WI38 (cell line): Measurements from ENCODE around the gene SMPDL3B.

Experiments
- H3K4me3 ChIP-seq: 2 replicates; pipeline ENCODE4 v1.5.1; 2011; ENCODE audit warnings: low read depth, mild to moderate bottlenecking, control low read depth, low read length
- CTCF ChIP-seq: IDR thresholded peaks from 2 replicates; pipeline ENCODE4 v1.5.1; 2012; ENCODE audit warnings: low read depth, mild to moderate bottlenecking, control low read depth, low read length

Gene SMPDL3B

GRCh38 chr1:27940870-27941560 lies 6.2 kb downstream of the SMPDL3B start:
- no peak overlapping the region for H3K4me3 ChIP-seq
- TF ChIP-seq CTCF: no peak

- TF ChIP-seq CTCF: no peak
- H3K4me3 ChIP-seq: no peak overlapping the region
Observed at GRCh38 chr1:27941671-27942540, 7.1 kb downstream of the SMPDL3B start.

DNA sequence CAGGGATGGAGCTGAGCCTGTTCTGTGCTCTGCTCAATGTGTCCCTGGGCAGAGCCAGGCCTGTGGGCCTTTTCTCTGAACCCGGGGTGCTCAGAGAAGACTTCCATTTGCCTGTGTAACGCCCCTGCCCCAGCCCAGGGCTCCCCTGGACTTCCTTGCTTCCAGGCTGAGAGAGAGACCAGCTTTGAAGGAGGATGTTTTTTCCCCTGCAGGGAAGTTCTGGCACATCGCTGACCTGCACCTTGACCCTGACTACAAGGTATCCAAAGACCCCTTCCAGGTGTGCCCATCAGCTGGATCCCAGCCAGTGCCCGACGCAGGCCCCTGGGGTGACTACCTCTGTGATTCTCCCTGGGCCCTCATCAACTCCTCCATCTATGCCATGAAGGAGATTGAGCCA lies 10.2 kb downstream of the SMPDL3B start:
- TF ChIP-seq CTCF: no peak
- no peak overlapping the region for H3K4me3 ChIP-seq

DNA sequence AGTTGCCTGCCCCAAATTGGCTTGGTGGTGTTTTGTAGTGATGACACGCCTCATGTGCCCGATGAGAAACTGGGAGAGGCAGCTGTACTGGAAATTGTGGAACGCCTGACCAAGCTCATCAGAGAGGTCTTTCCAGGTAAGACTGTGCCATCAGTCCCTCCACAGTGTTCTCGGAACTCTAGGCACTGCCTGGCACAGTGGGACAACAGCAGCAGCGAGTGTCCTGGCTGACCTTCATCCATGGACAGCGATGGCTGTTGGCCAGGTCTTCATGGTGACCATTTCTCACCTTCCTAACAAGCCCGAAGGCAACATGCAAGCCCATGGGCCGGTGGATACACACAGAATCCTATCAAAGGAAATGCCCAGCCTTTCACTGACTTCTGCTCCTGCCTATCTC lies 14.2 kb downstream of the SMPDL3B start:
- no peak overlapping the region for H3K4me3 ChIP-seq
- no peak for TF ChIP-seq CTCF

- no peak for TF ChIP-seq CTCF
- no peak overlapping the region for H3K4me3 ChIP-seq
Observed at GRCh38 chr1:27951396-27951795, 16.6 kb downstream of the SMPDL3B start.

GRCh38 chr1:27952147-27952546 lies 17.3 kb downstream of the SMPDL3B start:
- no peak for TF ChIP-seq CTCF
- H3K4me3 ChIP-seq: no peak overlapping the region

- no peak overlapping the region for H3K4me3 ChIP-seq
- no peak for TF ChIP-seq CTCF
Observed at GRCh38 chr1:27954186-27954585, 19.4 kb downstream of the SMPDL3B start.
